ENCODE data around the gene ZNF727.
"Not testable (repeated sequence)": the region's sequence is repeated elsewhere in the genome, so short reads cannot be mapped to it uniquely, and the experiment has no call there.

The ZNF727 gene

DNA sequence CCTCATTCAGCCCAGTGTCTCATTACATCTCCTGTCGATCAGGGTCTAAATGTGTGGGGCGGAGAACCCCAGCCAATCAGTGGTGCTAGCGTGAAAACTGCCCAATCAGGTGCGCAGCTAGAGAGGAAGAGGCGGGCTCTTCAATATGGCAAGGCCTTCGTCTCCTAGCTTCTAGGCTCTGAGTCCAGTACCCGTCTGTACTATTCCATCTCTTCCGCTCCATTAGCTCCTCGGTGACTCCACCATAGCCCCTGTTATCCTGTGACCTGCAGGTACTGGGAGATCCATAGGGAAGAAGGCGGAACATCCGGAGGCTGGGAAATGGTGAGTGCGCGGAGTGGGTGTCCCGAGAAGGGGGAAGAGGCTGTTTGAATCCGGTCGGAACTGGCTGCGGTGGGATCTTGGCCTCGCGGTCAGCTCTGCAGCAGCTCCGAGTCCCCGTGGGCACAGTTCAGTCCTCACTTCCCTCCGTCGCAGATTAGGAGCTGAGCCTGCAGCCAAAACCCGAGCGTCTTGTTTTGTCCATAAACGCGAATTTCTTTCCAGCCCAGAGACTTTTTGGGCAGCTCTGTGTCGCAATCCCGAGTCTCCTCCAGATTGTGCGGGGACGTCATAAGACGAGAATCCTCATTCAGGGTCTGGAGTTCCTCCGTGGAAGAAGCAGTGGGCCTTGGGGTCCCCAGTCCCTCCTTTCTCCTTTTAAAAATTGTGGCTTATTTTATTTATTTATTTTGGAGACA lies at the start of gene ZNF727:
Gene ZNF727, plus strand, starts transcription at position 134 of the 740 bp plus-strand sequence. Its CDS starts 188 bp downstream, at position 322.
- DNase-seq (ENCODE audit: low read depth, low spot score) = no peak

DNA sequence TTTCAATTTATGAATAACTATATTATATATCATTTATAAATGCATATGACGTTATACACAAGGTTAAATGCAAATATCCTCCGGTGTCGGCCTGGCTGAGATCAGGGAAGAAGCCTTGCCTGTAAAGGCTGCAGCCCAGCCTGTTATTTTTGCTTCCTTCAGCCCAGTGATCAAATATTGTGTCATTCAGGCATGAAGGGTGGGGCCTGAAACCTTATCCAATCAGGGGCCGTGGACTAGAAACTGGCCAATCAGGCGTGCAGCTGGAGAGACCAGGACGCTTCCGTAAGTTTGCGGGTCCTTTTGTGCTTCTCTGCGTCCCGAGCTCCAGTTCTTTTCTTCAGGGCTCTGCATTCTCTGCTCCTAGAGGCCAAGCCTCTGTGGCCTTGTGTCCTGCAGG lies 46.7 kb upstream of the ZNF727 start, which contains the start of gene ZNF722:
Gene ZNF722, plus strand, starts transcription at position 301 of the 400 bp plus-strand sequence. CDS start 113 bp downstream, outside the sequence.
- no peak for DNase-seq (ENCODE audit: low read depth, low spot score)

DNA sequence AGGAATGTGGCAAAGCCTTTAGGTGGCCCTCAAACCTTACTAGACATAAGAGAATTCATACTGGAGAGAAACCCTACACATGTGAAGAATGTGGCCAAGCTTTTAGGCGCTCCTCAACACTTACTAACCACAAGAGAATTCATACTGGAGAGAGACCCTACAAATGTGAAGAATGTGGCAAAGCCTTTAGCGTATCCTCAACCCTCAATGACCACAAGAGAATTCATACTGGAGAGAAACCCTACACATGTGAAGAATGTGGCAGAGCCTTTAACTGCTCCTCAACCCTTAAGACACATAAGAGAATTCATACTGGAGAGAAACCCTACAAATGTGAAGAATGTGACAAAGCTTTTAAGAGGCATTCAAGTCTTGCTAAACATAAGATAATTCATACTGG lies 29.7 kb upstream of the ZNF727 start:
- DNase-seq (ENCODE audit: low read depth, low spot score) = not testable (repeated sequence)

GRCh38 chr7:64035388-64035787 lies 9.8 kb upstream of the ZNF727 start:
- no peak for DNase-seq (ENCODE audit: low read depth, low spot score)

- no peak for DNase-seq (ENCODE audit: low read depth, low spot score)
Measured at GRCh38 chr7:64037095-64037494, 8.1 kb upstream of the ZNF727 start.

- no peak for DNase-seq (ENCODE audit: low read depth, low spot score)
Measured at GRCh38 chr7:64046041-64046389, 781 bp downstream of the ZNF727 start.

DNA sequence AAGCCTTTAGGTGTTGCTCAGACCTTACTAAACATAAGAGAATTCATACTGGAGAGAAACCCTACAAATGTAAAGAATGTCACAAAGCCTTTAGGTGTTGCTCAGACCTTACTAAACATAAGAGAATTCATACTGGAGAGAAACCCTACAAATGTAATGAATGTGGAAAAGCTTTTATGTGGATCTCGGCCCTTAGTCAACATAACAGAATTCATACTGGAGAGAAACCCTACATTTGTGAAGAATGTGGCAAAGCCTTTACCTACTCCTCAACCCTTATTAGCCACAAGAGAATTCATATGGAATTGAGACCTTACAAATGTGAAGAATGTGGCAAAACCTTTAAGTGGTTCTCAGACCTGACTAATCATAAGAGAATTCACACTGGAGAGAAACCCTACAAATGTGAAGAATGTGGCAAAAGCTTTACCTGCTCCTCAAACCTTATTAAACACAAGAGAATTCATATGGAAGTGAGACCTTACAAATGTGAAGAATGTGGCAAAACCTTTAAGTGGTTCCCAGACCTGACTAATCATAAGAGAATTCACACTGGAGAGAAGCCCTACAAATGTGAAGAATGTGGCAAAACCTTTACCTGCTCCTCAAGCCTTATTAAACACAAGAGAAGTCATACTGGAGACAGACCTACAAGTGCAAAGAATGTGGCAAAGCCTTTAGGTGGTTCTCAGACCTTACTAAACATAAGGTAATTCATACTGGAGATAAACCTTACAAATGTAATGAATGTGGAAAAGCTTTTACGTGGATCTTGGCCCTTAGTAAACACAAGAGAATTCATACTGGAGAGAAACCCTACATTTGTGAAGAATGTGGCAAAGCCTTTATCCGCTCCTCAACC lies 32.8 kb downstream of the ZNF727 start:
- not testable (repeated sequence) for DNase-seq (ENCODE audit: low read depth, low spot score)

DNA sequence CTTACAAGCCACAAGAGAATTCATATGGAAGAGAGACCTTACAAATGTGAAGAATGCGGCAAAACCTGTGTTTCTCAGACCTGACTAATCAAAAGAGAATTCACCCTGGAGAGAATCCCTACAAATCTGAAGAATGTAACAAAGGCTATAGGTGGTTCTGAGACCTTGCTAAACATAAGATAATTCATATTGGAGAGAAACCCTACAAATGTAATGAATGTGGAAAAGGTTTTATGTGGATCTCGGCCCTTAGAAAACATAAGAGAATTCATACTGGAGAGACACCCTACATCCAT lies 33.4 kb downstream of the ZNF727 start:
- no peak for DNase-seq (ENCODE audit: low read depth, low spot score)

GRCh38 chr7:64087501-64087900 lies 42.3 kb downstream of the ZNF727 start:
- no peak for DNase-seq (ENCODE audit: low read depth, low spot score)

DNA sequence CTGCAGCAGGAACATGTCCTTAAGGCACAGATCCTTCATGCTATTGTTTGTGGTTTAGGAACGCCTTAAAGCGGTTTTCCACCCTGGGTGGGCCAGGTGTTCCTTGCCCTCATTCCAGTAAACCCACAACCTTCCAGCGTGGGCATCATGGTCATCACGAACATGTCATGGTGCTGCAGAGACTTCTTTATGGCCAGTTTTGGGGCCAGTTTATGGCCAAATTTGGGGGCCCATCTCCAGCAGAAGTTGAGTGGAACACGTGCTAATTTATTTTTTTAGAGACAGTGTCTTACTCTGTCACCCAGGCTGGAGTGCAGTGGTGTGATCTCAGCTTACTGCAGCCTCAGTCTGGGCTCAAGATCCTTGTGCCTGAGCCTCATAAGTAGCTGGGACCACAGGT lies 43.6 kb downstream of the ZNF727 start:
- not testable (repeated sequence) for DNase-seq (ENCODE audit: low read depth, low spot score)

Data from activated naive CD8-positive, alpha-beta T cell treated with anti-CD3 and anti-CD28 coated beads, Interleukin-2, amount 50 U/mL, for 16 hours (primary cell).